ENCODE data around the gene MBOAT1.
"Not testable (repeated sequence)": the region's sequence is repeated elsewhere in the genome, so short reads cannot be mapped to it uniquely, and the experiment has no call there.

Gene MBOAT1

GRCh38 chr6:20179287-20180045, 32.8 kb downstream of the MBOAT1 start:
- CTCF ChIA-PET; POLR2A ChIA-PET; H3K36me3 ChIP-seq (ENCODE audit: control insufficient read depth in 2 of 2, insufficient read depth in 1 of 2, low read length in 2 of 2); H3K27ac ChIP-seq (ENCODE audit: extremely low read depth, low read depth, low read length); H3K4me3 ChIP-seq (ENCODE audit: low read depth, low read length); H3K4me1 ChIP-seq (ENCODE audit: control insufficient read depth, insufficient read depth, low read length); H3K9me3 ChIP-seq (ENCODE audit: control insufficient read depth, insufficient read depth, low read depth, low read length): not testable (repeated sequence)
- peak; percentile 78 for TF ChIP-seq ZNF146 (tag by site-specific recombination; IDR thresholded peaks at IDR 0.05)
- TF ChIP-seq ZNF580 (tag by site-specific recombination; IDR thresholded peaks at IDR 0.05), result peak; percentile 56

- no peak for TF ChIP-seq ZNF621 (tag by site-specific recombination; IDR thresholded peaks at IDR 0.05)
- TF ChIP-seq ZNF114 (tag by site-specific recombination; IDR thresholded peaks at IDR 0.05), result no peak
- TF ChIP-seq GLIS2 (tag by site-specific recombination; IDR thresholded peaks at IDR 0.05), result no peak
- no peak for TF ChIP-seq ZBTB6 (tag by site-specific recombination; IDR thresholded peaks at IDR 0.05)
- TF ChIP-seq SCRT2 (tag by site-specific recombination; IDR thresholded peaks at IDR 0.05), result no peak
- no peak for TF ChIP-seq ZNF785 (tag by site-specific recombination; IDR thresholded peaks at IDR 0.05)
- no peak for TF ChIP-seq PRDM10 (tag by site-specific recombination; IDR thresholded peaks at IDR 0.05)
- no peak for TF ChIP-seq KLF10 (tag by site-specific recombination; IDR thresholded peaks at IDR 0.05)
- TF ChIP-seq ZNF624 (tag by site-specific recombination; IDR thresholded peaks at IDR 0.05), result no peak
- no peak for TF ChIP-seq ZNF155 (tag by site-specific recombination; IDR thresholded peaks at IDR 0.05)
- TF ChIP-seq ZNF600 (tag by site-specific recombination; IDR thresholded peaks at IDR 0.05), result no peak
- no peak for TF ChIP-seq ZXDB (tag by site-specific recombination; IDR thresholded peaks at IDR 0.05)
- TF ChIP-seq ZNF521 (tag by site-specific recombination; IDR thresholded peaks at IDR 0.05), result no peak
- no peak for TF ChIP-seq ZNF555 (tag by site-specific recombination; conservative IDR thresholded peaks at IDR 0.05)
- TF ChIP-seq YY2 (tag by site-specific recombination; IDR thresholded peaks at IDR 0.05), result no peak
- TF ChIP-seq ZNF558 (tag by site-specific recombination; IDR thresholded peaks at IDR 0.05), result no peak
- no peak for TF ChIP-seq ZNF274 (IDR thresholded peaks at IDR 0.05; ENCODE audit: low read length)
- TF ChIP-seq ZNF274 (tag by site-specific recombination; IDR thresholded peaks at IDR 0.05; ENCODE audit: borderline replicate concordance), result no peak
- Histone ChIP-seq H3K27ac (ENCODE audit: extremely low read depth, low read depth, low read length) (no peak overlapping the region), H3K9me3 (ENCODE audit: control insufficient read depth, insufficient read depth, low read depth, low read length) (no peaks in the 10 kb centered on the region), H3K4me3 (ENCODE audit: low read depth, low read length) (no peak overlapping the region), H3K36me3 (ENCODE audit: control insufficient read depth in 2 of 2, insufficient read depth in 1 of 2, low read length in 2 of 2) (no peaks in the 10 kb centered on the region), H3K4me1 (ENCODE audit: control insufficient read depth, insufficient read depth, low read length) (peaks cover 8% of the 10 kb centered on the region)
- ChIA-PET CTCF (no interaction called here), POLR2A (no interaction called here)
Measured at GRCh38 chr6:20178327-20178726, 33.9 kb downstream of the MBOAT1 start.

Data from HEK293 (cell line).